Hematopoietic multipotent progenitor cell treated with erythropoietin and hydrocortisone succinate and interleukin-3 and kit ligand, for 4 days (in vitro differentiated cells): ENCODE data around the gene PTPRM.

Experiments used
- DNase-seq: peaks from one replicate; pipeline ENCODE4 v3.0.0-alpha.2; 2015

Gene PTPRM

DNA sequence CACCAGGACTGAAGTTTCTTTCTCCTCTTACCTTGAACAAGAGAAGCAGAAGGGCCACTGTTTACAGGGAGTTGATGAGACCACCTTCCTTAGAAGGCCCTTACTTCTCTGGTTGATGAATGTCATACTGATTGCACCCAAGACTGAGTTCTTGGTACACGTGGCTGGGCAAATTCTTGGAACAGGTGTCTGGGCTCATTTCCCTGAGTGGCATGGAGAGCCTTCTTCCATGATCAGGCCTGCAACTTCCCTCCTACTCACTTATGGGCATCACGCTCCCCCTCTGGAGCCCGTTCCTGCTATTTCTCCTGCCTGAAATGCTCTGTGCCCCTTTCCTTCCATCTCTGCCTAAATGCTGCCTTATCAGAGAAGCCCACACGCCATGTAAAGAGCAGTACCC is 110.3 kb downstream of the PTPRM start:
- DNase-seq: no peak

GRCh38 chr18:7678389-7678788 is 111.3 kb downstream of the PTPRM start:
- no peak for DNase-seq

GRCh38 chr18:7678801-7679200 is 111.7 kb downstream of the PTPRM start:
- DNase-seq: no peak

GRCh38 chr18:7681298-7681697 is 114.2 kb downstream of the PTPRM start:
- DNase-seq: no peak

DNA sequence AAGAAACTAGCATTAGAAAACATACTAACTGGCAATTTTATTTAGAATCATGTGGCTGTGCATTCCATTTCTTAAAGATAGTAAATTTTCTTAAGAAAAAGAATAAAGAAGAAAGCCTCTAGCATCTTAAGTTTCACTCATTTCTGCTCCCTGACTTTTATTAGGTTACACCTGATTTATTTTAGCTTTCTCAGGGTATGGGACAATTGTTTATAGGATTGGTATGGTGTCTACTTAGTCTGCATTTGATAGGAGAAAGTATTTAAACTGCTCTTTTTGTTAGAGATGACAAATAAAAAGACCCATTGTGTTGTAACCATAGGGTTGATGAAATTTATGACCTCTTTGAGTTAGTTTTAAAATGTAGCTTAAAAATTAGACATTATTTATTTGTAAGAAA is 115.2 kb downstream of the PTPRM start:
- DNase-seq: no peak

GRCh38 chr18:7683753-7684152 is 116.6 kb downstream of the PTPRM start:
- DNase-seq: no peak

- DNase-seq: no peak
Observed at GRCh38 chr18:7684357-7684756, 117.2 kb downstream of the PTPRM start.

DNA sequence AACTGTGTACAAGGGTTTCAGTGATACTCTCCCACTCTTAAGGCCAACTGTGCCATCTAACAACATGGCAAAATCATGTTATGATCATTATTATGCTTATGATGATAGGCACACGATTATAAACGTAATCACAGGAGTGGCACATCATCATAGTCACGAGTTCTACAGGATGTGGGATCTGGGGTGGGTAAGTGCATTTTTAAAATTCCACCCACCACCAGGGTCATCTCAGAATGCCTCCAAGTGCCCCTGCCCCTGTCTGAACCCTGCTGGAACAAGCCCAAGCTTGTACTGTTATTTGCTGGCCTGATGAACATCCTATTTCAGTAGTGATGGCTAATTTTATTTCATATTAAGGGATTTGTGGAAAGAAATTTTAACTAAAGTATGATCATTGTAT is 117.8 kb downstream of the PTPRM start:
- DNase-seq: no peak

- DNase-seq: no peak
Observed at GRCh38 chr18:7686278-7686677, 119.2 kb downstream of the PTPRM start.

DNA sequence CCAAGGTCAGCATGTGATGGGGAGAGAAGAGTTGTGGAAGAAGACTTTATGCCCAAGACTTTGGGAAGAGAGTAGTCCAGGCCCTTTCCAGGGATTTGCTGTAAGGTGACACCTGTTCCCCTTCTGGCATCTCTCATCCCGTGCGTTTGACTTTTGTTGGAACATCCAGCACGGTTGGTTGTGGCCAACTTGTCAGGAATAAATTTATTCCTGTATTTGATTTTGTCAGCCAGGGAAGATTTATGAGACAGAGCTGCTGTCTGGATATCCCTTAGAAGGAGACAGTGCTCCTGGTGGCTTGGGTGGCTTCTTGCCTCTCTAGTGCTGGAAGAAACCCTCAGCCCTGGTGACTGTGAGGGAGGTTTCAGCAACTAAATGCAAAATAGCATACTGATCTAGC is 121.5 kb downstream of the PTPRM start:
- no peak for DNase-seq

DNA sequence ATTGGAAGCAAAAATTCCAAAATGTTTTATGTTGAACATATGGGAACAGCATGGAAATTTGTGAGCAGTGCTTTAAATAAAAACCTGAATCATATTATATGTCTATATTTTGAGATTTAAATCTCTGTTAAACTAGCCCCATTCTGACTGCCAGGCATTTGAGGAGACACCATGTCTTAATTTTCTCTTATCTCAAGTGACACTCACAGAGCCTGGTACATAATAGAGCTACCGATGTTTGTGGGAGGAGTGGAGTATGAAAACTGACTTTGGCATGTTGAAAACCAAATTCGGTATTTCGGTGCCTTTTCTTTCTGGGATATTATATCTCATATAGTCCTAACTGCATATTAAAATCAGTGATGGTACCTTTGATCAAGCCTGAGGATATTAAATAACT is 124.1 kb downstream of the PTPRM start:
- no peak for DNase-seq

DNA sequence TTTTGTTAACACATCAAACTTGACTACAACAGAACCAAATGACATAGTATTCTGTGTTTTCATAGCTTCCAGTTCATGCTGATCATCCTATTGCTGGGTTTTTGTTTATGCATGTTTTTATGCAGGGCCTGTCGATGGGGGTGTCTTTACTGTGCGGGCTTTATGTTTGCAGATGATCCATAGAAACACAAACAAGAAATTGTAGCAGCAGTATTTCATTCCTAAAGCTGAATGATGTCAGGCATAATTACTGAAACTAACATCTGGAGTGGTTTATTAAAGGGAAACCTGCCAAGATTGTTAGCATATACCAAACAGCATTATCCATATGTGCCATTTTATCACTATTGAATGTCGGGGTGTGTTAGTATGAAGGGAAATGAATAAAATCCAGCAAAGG is 129.7 kb downstream of the PTPRM start:
- DNase-seq: no peak

- DNase-seq: no peak
Observed at GRCh38 chr18:7697306-7697705, 130.2 kb downstream of the PTPRM start.

GRCh38 chr18:7711495-7711894 is 144.4 kb downstream of the PTPRM start:
- no peak for DNase-seq

DNA sequence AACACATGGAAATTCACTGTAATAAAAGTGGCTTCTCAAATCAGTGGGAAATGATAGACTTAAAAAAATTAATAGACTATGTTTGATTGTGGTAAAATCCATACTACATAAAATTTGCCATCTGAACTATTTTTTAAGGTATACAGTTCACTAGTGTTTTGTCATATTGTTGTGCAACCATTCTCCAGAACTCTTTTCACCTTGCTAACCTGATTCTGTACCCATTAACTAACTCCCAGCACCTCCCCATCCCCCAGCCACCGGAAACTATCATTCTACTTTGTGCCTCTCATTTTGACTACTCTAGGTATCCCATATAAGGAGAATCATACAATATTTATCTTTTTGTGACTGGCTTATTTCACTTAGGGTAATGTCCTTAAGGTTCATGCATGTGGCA is 153.3 kb downstream of the PTPRM start:
- DNase-seq: no peak

DNA sequence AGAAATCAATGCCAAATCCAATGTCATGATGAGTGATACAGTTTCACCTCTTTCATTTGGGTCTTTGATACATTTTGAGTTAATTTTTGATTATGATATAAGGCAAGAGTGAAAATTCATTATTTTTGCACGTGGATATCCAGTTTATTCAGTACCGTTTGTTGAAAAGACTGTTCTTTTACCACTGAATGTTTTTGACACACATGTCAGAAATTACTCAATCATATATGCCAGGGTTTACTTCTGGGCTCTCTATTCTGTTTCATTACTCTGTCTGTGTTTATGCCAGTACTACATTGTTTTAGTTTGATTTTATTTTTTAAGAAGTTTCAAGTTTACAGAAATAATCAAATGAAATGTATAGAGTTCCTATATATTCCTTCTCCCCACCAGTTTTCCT is 154.4 kb downstream of the PTPRM start:
- no peak for DNase-seq

DNA sequence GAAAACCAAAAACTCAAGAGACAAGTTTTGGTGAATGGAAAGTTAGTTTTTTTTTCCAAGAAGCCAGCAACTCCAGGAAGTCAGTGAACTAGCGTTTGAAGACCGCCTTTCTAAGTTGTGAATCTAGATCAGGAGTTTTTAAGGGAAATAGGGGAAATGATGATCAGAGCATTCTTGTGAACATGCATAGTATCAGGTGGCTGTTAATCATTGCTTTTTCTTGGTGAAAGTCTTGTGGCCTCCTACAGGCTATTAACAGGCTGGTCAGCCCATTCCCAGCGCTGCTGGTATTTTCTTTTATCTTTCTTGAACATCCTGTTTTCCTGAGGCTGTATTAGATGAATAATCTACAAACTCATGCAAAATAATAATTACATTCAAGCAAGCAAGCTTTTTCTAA is 155.8 kb downstream of the PTPRM start:
- no peak for DNase-seq

DNA sequence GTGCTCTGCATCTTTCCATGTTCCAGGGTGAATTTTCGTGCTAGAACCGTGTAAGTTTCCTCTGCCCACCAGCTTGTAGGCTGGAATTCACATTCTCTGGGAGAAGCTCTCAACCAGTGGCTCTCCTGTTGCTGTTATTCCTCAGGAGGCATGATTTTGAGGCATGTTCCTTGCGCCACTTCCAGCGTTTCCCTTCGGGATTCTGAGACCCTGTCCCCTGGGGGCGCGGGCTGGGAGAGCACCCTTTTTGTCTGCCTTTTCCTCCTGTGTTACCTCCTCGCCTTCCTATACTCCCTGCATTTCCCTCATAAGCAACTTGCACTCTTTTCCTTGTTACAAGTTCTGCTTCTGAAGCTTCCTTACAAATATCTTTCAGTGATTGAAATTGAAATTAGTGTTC is 156.4 kb downstream of the PTPRM start:
- DNase-seq: no peak

DNA sequence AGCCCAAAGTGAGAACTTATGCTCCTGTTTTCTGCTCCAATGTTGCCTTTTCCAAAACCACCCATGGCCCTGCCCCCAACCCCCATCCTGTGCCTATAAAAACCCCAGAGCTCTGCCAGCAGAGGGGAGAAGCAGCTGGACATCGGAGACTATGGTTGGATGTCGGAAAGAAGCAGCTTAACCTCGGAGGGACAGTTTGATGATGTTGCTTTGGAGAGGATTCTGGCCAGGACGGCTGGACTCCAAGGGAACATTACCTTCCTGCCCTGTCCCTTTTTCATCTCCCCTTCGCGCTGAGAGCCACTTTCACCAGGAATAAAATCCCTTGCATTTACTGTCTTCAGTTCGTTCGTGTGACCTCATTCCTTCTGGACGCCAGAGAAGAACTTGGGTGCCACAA is 158.4 kb downstream of the PTPRM start:
- DNase-seq: no peak

DNA sequence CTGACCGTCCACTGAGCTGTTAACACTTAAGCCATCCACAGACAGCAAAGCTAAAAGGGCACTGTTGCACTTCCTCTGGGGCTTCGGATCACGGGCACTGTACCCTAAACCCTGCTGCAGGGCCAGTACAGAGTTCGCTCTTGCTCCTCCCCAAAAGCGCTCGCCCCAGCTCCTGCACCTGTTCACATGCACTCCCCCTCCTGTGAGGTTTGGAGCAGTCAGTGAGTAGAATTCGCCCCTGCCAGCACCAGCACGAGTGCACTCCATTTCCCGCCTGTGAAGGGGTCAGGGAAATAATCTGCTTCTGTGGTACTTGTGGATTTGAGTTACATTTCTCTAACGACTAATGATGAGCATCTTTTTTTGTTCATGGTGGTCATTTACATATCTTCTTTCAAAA is 158.8 kb downstream of the PTPRM start:
- no peak for DNase-seq

DNA sequence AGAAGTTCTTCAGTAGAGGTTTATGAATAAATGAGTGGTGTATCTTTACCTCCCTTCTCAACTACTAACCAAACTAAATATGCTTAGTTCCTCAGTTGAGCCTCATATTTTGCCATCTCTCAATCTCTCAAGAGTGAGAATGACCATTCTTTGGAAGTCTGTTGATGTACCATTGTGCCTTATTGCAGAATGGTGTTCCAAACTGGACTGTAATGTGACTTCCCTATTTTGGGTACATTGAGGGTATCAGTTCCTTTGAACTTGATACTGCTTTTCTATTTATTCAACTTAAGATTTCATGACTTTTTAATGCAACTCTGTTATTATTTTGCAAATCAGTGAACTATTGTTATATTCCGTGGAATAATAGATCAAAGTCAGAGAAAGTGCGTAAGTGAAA is 159.4 kb downstream of the PTPRM start:
- no peak for DNase-seq

DNA sequence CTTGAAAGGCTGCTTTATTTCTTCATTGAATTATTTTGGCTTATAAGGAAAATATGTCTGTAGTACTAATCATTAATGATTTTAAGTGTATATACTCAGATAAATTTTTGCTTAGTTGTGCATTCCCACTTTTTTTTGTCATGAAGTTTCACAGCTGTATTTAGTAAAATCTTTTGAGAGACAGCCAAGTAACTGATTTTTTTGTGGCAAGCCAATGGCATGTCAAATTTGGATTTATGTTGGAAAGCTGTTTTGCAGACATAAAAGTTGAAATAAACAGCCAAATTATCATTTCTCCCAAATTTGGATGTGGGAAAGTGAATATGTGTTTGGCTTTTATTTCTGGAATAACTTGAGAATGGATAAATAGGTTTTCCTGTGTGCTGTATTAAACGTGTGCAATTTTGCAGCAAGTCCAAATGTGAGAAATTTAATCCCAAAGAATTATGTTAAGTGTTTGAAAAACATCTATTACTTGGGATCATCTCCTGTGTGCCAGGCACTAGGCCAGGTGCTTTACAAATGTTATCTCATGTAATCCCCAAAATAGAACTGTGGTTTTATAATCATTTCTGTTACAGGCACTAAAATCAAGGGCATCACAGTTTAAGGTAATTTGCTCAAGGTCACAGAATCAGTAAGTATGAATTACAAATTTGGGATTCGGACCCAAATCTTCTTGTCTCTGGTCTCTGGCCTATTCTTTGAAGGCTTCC is 160.4 kb downstream of the PTPRM start:
- DNase-seq: no peak

- DNase-seq: no peak
Observed at GRCh38 chr18:7728297-7728696, 161.2 kb downstream of the PTPRM start.

- DNase-seq: no peak
Observed at GRCh38 chr18:7729868-7730267, 162.8 kb downstream of the PTPRM start.

DNA sequence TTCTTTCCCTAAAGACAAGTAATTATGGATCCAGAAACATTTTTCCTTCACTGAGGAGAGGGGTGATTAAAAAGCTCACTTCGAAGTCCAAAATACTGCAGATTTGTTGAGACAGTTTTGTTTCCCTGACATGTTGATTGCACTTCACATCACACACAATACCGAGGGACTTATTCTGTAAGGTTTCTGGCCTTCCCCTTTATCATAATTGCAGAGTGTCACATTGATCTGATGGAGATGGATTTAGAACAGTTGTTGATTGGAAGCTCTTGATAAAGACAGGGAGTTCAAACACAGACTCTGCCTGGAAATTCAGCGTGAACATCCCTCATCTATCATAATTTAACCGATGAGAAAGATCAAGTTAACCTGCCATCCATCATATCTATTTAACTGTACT is 163.6 kb downstream of the PTPRM start:
- no peak for DNase-seq

GRCh38 chr18:7733642-7734041 is 166.5 kb downstream of the PTPRM start:
- no peak for DNase-seq
